ENCODE data around the gene TSHZ2.

The TSHZ2 gene

DNA sequence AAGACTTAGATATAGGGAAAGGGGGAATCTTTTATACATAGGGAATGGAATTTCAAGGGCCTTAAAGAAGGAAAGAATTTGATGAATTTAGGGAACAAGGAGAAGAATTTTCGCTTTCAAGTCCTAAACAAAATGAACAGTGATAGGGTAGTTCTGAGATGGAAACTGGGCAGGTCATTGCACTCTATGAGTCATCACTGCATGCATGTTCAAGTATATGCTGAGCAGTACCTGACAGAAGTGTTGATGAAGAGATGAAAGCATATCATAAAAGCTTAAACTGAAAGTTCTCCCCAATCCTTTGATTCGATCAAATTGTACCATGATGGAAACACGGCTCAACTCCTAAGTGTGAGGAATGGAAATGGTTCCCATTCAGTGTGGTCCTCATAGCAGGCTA, 271.0 kb downstream of the TSHZ2 start:
- Histone ChIP-seq H4K20me1 (ENCODE audit: insufficient read depth, low read length) (no peaks in the 10 kb centered on the region), H3K27me3 (ENCODE audit: low read depth, low read length) (peaks cover 28% of the 10 kb centered on the region)
- no peak for TF ChIP-seq CTCF (IDR thresholded peaks at IDR 0.05; ENCODE audit: low read depth, low read length)
- TF ChIP-seq EZH2phosphoT487 (IDR thresholded peaks at IDR 0.05; ENCODE audit: low read depth): no peak

GRCh38 chr20:53244711-53245110, 272.6 kb downstream of the TSHZ2 start:
- no peak overlapping the region for H3K4me3 ChIP-seq (ENCODE audit: low read length)
- H3K4me2 ChIP-seq (ENCODE audit: low read length): no peak overlapping the region

More for the DNA sequence above, 271.0 kb downstream of the TSHZ2 start:
- H3K9me3 ChIP-seq (ENCODE audit: insufficient read depth, low read length): no peaks in the 10 kb centered on the region
- no peak overlapping the region for H2AFZ ChIP-seq (ENCODE audit: low read depth, low read length)
- H3K36me3 ChIP-seq (replicated peaks; ENCODE audit: low read depth, low read length): no peaks in the 10 kb centered on the region
- H3K9ac ChIP-seq (ENCODE audit: low read length): no peak overlapping the region
- H3K79me2 ChIP-seq (ENCODE audit: low read length): no peaks in the 10 kb centered on the region
- H3K4me2 ChIP-seq (ENCODE audit: low read length): no peak overlapping the region
- H3K27ac ChIP-seq (ENCODE audit: low read length): no peak overlapping the region
- no peaks in the 10 kb centered on the region for H3K4me1 ChIP-seq (ENCODE audit: low read length)
- H3K4me3 ChIP-seq (ENCODE audit: low read length): no peak overlapping the region

GRCh38 chr20:53245574-53245973, 273.4 kb downstream of the TSHZ2 start:
- Histone ChIP-seq H3K79me2 (ENCODE audit: low read length) (no peaks in the 10 kb centered on the region), H3K4me1 (ENCODE audit: low read length) (no peaks in the 10 kb centered on the region), H3K9me3 (ENCODE audit: insufficient read depth, low read length) (no peaks in the 10 kb centered on the region), H3K4me3 (ENCODE audit: low read length) (no peak overlapping the region), H3K4me2 (ENCODE audit: low read length) (no peak overlapping the region), H3K27me3 (ENCODE audit: low read depth, low read length) (peaks cover 20% of the 10 kb centered on the region), H4K20me1 (ENCODE audit: insufficient read depth, low read length) (no peaks in the 10 kb centered on the region), H3K9ac (ENCODE audit: low read length) (no peak overlapping the region), H3K27ac (ENCODE audit: low read length) (no peak overlapping the region), H3K36me3 (replicated peaks; ENCODE audit: low read depth, low read length) (no peaks in the 10 kb centered on the region), H2AFZ (ENCODE audit: low read depth, low read length) (no peak overlapping the region)
- TF ChIP-seq EZH2phosphoT487 (IDR thresholded peaks at IDR 0.05; ENCODE audit: low read depth) (no peak), CTCF (IDR thresholded peaks at IDR 0.05; ENCODE audit: low read depth, low read length) (no peak)

More at GRCh38 chr20:53244711-53245110, 272.6 kb downstream of the TSHZ2 start:
- no peaks in the 10 kb centered on the region for H3K36me3 ChIP-seq (replicated peaks; ENCODE audit: low read depth, low read length)
- no peaks in the 10 kb centered on the region for H3K79me2 ChIP-seq (ENCODE audit: low read length)
- no peaks in the 10 kb centered on the region for H3K9me3 ChIP-seq (ENCODE audit: insufficient read depth, low read length)
- peaks cover 28% of the 10 kb centered on the region for H3K27me3 ChIP-seq (ENCODE audit: low read depth, low read length)
- no peak for TF ChIP-seq CTCF (IDR thresholded peaks at IDR 0.05; ENCODE audit: low read depth, low read length)
- TF ChIP-seq EZH2phosphoT487 (IDR thresholded peaks at IDR 0.05; ENCODE audit: low read depth): no peak
- no peaks in the 10 kb centered on the region for H4K20me1 ChIP-seq (ENCODE audit: insufficient read depth, low read length)
- H3K4me1 ChIP-seq (ENCODE audit: low read length): no peaks in the 10 kb centered on the region
- H3K9ac ChIP-seq (ENCODE audit: low read length): no peak overlapping the region
- H3K27ac ChIP-seq (ENCODE audit: low read length): no peak overlapping the region
- no peak overlapping the region for H2AFZ ChIP-seq (ENCODE audit: low read depth, low read length)

DNA sequence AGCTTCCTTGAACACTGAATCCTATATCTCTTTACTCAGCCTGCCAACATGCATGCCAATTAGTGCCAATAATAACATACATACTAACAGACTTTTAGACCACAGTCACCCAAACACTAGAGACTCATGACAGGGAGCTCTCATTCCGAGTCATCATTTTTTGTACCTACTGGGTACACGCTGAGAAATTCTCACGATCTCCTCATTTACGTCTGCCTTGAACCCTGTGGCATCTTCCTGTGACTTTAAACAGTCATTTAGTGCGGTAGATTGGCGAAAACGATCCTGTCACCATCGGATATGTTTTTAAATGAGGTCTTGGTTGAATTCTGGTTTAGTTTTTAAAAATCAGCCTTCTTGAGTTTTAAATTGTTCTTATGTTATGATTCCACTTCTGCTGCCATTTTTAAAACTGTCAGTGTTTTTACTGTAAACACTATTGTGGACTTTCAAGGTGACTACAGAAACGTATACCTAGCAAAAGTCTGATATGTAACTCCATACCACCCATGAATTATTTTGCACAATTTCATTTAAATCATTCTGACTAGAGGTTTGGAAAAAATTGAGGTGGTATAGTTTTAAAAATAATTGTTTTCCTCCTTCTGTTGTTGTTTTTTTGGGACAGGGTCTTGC, 275.4 kb downstream of the TSHZ2 start:
- Histone ChIP-seq H3K27ac (ENCODE audit: low read length) (no peak overlapping the region), H3K79me2 (ENCODE audit: low read length) (no peaks in the 10 kb centered on the region), H3K4me2 (ENCODE audit: low read length) (no peak overlapping the region), H3K4me3 (ENCODE audit: low read length) (no peak overlapping the region), H3K27me3 (ENCODE audit: low read depth, low read length) (peaks cover 17% of the 10 kb centered on the region), H3K9me3 (ENCODE audit: insufficient read depth, low read length) (no peaks in the 10 kb centered on the region), H4K20me1 (ENCODE audit: insufficient read depth, low read length) (no peaks in the 10 kb centered on the region), H2AFZ (ENCODE audit: low read depth, low read length) (no peak overlapping the region), H3K9ac (ENCODE audit: low read length) (no peak overlapping the region), H3K36me3 (replicated peaks; ENCODE audit: low read depth, low read length) (no peaks in the 10 kb centered on the region), H3K4me1 (ENCODE audit: low read length) (no peaks in the 10 kb centered on the region)
- TF ChIP-seq CTCF (IDR thresholded peaks at IDR 0.05; ENCODE audit: low read depth, low read length) (no peak), EZH2phosphoT487 (IDR thresholded peaks at IDR 0.05; ENCODE audit: low read depth) (no peak)
